ENCODE measurements around the gene POLH. TPM values are rescaled to one million over a fixed set of nuclear protein-coding genes. Genes with fewer than 3 reads are reported as not detected.

Gene POLH
- total and polyA plus RNA-seq, 2 of the 4 experiments (the other 2 are of a cell fraction): 13.3 to 26.0 TPM

GRCh38 chr6:43622541-43622940 is 46.6 kb downstream of the POLH start:
- ChIA-PET POLR2A (ENCODE audit: unreplicated experiment) (no interaction called here), CTCF (no interaction called here)
- no peaks in the 10 kb centered on the region for H3K27me3 ChIP-seq (ENCODE audit: control insufficient read depth, insufficient read depth, low read length)
- intact Hi-C loops (cut with micrococcal nuclease) (no loop called here), in situ Hi-C loops (cut with MboI; ENCODE audit: low sequenced_read_pairs) (no loop called here), dilution Hi-C loops (cut with HindIII; ENCODE audit: low sequenced_read_pairs, unreplicated experiment) (no loop called here)
- H2BK15ac ChIP-seq (ENCODE audit: low read depth, low read length): no peak overlapping the region
- ATAC-seq (ENCODE audit: low read depth) (no peak), DNase-seq (no peak)
- no peak overlapping the region for H2AFZ ChIP-seq (replicated peaks; ENCODE audit: low read length, poor library complexity)
- no peak overlapping the region for H2AK9ac ChIP-seq (replicated peaks; ENCODE audit: low read depth, low read length, poor library complexity)
- H3K79me1 ChIP-seq (ENCODE audit: low read depth in 1 of 2, low read length in 2 of 2): peaks cover 45 to 74% of the 10 kb centered on the region in 2 experiments
- H2AK5ac ChIP-seq (ENCODE audit: low read depth, low read length): no peak overlapping the region
- H4K91ac ChIP-seq (ENCODE audit: insufficient read depth, low read depth, low read length): no peak overlapping the region
- no peak overlapping the region for H3K4ac ChIP-seq (ENCODE audit: low read depth, low read length)
- no peak overlapping the region for H2BK20ac ChIP-seq (ENCODE audit: low read depth, low read length)
- no peak overlapping the region for H3K4me3 ChIP-seq (ENCODE audit: insufficient read depth, low read depth, low read length)
- H4K5ac ChIP-seq (ENCODE audit: low read depth, low read length): no peak overlapping the region
- no peak overlapping the region for H2BK120ac ChIP-seq (ENCODE audit: low read depth, low read length)
- no peak overlapping the region for H3K4me2 ChIP-seq (ENCODE audit: low read depth, low read length)
- H2BK5ac ChIP-seq (ENCODE audit: low read depth, low read length, poor library complexity, severe bottlenecking): no peak overlapping the region
- H3K56ac ChIP-seq (ENCODE audit: extremely low read depth, insufficient read depth, low read length): no peak overlapping the region
- BruUV-seq (replicated peaks): no TSS peak
- no peak overlapping the region for H3K27ac ChIP-seq (ENCODE audit: insufficient read depth, low read length)
- TF ChIP-seq MAFK (IDR thresholded peaks at IDR 0.05; ENCODE audit: low read depth, low read length) (no peak), NFE2L2 (IDR thresholded peaks at IDR 0.05; ENCODE audit: low read depth, low read length) (no peak), SMC3 (IDR thresholded peaks at IDR 0.05; ENCODE audit: low read depth, low read length) (no peak), FOS (IDR thresholded peaks at IDR 0.05; ENCODE audit: low read depth, low read length) (no peak), USF2 (IDR thresholded peaks at IDR 0.05; ENCODE audit: low read depth, low read length) (no peak), MAZ (IDR thresholded peaks at IDR 0.05; ENCODE audit: borderline replicate concordance, low read depth, low read length) (no peak), ELK1 (IDR thresholded peaks at IDR 0.05; ENCODE audit: borderline replicate concordance, low read depth, low read length) (no peak), POLR2A (IDR thresholded peaks at IDR 0.05; ENCODE audit: low read depth, low read length) (no peak), CTCF (conservative IDR thresholded peaks at IDR 0.05; ENCODE audit: low read depth, low read length) (no peak), RCOR1 (IDR thresholded peaks at IDR 0.05; ENCODE audit: insufficient replicate concordance, low read length) (no peak), RFX5 (IDR thresholded peaks at IDR 0.05; ENCODE audit: low read depth, low read length) (no peak), RAD21 (IDR thresholded peaks at IDR 0.05; ENCODE audit: low read length) (no peak), CHD1 (IDR thresholded peaks at IDR 0.05; ENCODE audit: low read depth, low read length) (no peak), MXI1 (IDR thresholded peaks at IDR 0.05; ENCODE audit: borderline replicate concordance, low read depth, low read length) (no peak), BHLHE40 (IDR thresholded peaks at IDR 0.05; ENCODE audit: low read depth, low read length) (no peak)
- H3K18ac ChIP-seq (ENCODE audit: low read depth, low read length): no peak overlapping the region
- H3K14ac ChIP-seq (replicated peaks; ENCODE audit: low read depth, low read length): no peak overlapping the region
- H3K9ac ChIP-seq (ENCODE audit: low read depth, low read length): no peak overlapping the region
- H4K8ac ChIP-seq (ENCODE audit: low read depth in 2 of 2, low read length in 2 of 2): no peak overlapping the region
- no peak overlapping the region for H3K23ac ChIP-seq (ENCODE audit: low read depth, low read length)
- 100% methylated on average over 3 of the region's 10 CpGs; no CpG with 5 or more reads in 1 of the 2 experiments for WGBS, 2 experiments (ENCODE audit: extremely low coverage in 2 of 2, insufficient read length in 1 of 2)
- no peaks in the 10 kb centered on the region; the same call in 1 of the 2 replicates for H4K20me1 ChIP-seq (ENCODE audit: insufficient read depth, low read length)
- peaks cover 6% of the 10 kb centered on the region for H3K4me1 ChIP-seq (ENCODE audit: control insufficient read depth, insufficient read depth, low read length)
- no peaks in the 10 kb centered on the region for H3K9me3 ChIP-seq (ENCODE audit: control insufficient read depth, insufficient read depth, low read length)
- H3K36me3 ChIP-seq (ENCODE audit: control insufficient read depth, insufficient read depth, low read length): peaks cover 61% of the 10 kb centered on the region
- peaks cover 32% of the 10 kb centered on the region for H3K9me1 ChIP-seq (ENCODE audit: insufficient read depth, low read length)
